HepG2 (cell line): Measurements from ENCODE around the gene STIM2. TPM values are rescaled to one million over a fixed set of nuclear protein-coding genes. Genes with fewer than 3 reads are reported as not detected.

Experiments used
- CENPX ChIP-seq: sonication (generic); formaldehyde crosslinking; IDR thresholded peaks from 2 replicates; pipeline ENCODE4 v1.9.0; 2021; ENCODE audit warnings: mild to moderate bottlenecking, missing genetic modification reagents, moderate library complexity
- DPF2 ChIP-seq: sonication (generic); formaldehyde crosslinking; IDR thresholded peaks from 2 replicates; pipeline ENCODE4 v1.4.0; 2020; ENCODE audit warnings: mild to moderate bottlenecking, low read depth, missing genetic modification reagents, borderline replicate concordance
- ELF1 ChIP-seq: sonication (generic); formaldehyde crosslinking; IDR thresholded peaks from 2 replicates; pipeline ENCODE4 v1.4.0; 2020; ENCODE audit warnings: missing genetic modification reagents
- GLI4 ChIP-seq: sonication (generic); formaldehyde crosslinking; IDR thresholded peaks from 2 replicates; pipeline ENCODE4 v1.5.1; 2020; ENCODE audit warnings: missing genetic modification reagents, mild to moderate bottlenecking, moderate library complexity, borderline replicate concordance
- HNF4G ChIP-seq, 2 experiments: sonication (generic) in 1 of 2; formaldehyde crosslinking in 1 of 2; IDR thresholded peaks; 2 replicates each; pipeline versions ENCODE4 v1.4.0 to v1.6.1; 2011 to 2020; ENCODE audit warnings: borderline replicate concordance in 2 of 2, low read depth in 2 of 2, mild to moderate bottlenecking in 2 of 2, low read length in 1 of 2, missing genetic modification reagents in 1 of 2, moderate library complexity in 1 of 2
- HNRNPH1 ChIP-seq: fragments of 200-400 bp; formaldehyde crosslinking; optimal IDR thresholded peaks from 2 replicates; pipeline ENCODE3; 2017; ENCODE audit warnings: mild to moderate bottlenecking, low read depth, low read length
- LCORL ChIP-seq, 2 experiments: fragments of 450-650 bp in 1 of 2; sonication (generic) in 1 of 2; formaldehyde crosslinking in 1 of 2; IDR thresholded peaks; 2 replicates each; pipeline versions ENCODE4 v1.5.0 to v1.6.1; 2017 to 2020; ENCODE audit warnings: antibody characterized with exemption in 1 of 2, missing genetic modification reagents in 1 of 2
- MEIS1 ChIP-seq: sonication (generic); formaldehyde crosslinking; IDR thresholded peaks from 2 replicates; pipeline ENCODE4 v1.9.0; 2021; ENCODE audit warnings: mild to moderate bottlenecking, missing genetic modification reagents, moderate library complexity, borderline replicate concordance
- NR2F1 ChIP-seq, 2 experiments: fragments of 450-650 bp in 1 of 2; formaldehyde crosslinking in 1 of 2; IDR thresholded peaks; 2 replicates each; pipeline versions ENCODE4 v1.5.0 to v1.6.1; 2016 to 2020; ENCODE audit warnings: mild to moderate bottlenecking in 1 of 2, missing compliant biosample characterization in 1 of 2, missing genetic modification reagents in 1 of 2, moderate library complexity in 1 of 2
- NR2F6 ChIP-seq, 2 experiments: IDR thresholded peaks; 2 replicates each; pipeline ENCODE4 v1.6.1; 2016; ENCODE audit warnings: antibody characterized with exemption in 1 of 2, mild to moderate bottlenecking in 1 of 2
- REPIN1 ChIP-seq: sonication (generic); formaldehyde crosslinking; IDR thresholded peaks from 2 replicates; pipeline ENCODE4 v1.8.0; 2022; ENCODE audit warnings: missing genetic modification reagents, low read depth, mild to moderate bottlenecking, borderline replicate concordance
- ZNF12 ChIP-seq: sonication (generic); formaldehyde crosslinking; IDR thresholded peaks from 2 replicates; pipeline ENCODE4 v1.5.0; 2020; ENCODE audit warnings: missing genetic modification reagents
- ZNF563 ChIP-seq: sonication (generic); formaldehyde crosslinking; IDR thresholded peaks from 2 replicates; pipeline ENCODE4 v1.8.0; 2022; ENCODE audit warnings: mild to moderate bottlenecking, moderate library complexity, missing genetic modification reagents
- ZNF567 ChIP-seq: sonication (generic); formaldehyde crosslinking; IDR thresholded peaks from 2 replicates; pipeline ENCODE4 v1.8.1; 2023; ENCODE audit warnings: mild to moderate bottlenecking, missing genetic modification reagents, borderline replicate concordance
- ZNF747 ChIP-seq: sonication (generic); formaldehyde crosslinking; IDR thresholded peaks from 2 replicates; pipeline ENCODE4 v1.8.1; 2023; ENCODE audit warnings: missing genetic modification reagents, mild to moderate bottlenecking, borderline replicate concordance
- ZNF749 ChIP-seq: sonication (generic); formaldehyde crosslinking; IDR thresholded peaks from 2 replicates; pipeline ENCODE4 v1.8.0; 2022; ENCODE audit warnings: mild to moderate bottlenecking, missing genetic modification reagents, moderate library complexity, borderline replicate concordance
- ZNF879 ChIP-seq: sonication (generic); formaldehyde crosslinking; IDR thresholded peaks from 2 replicates; pipeline ENCODE4 v1.8.1; 2023; ENCODE audit warnings: missing genetic modification reagents
- polyA plus RNA-seq, 8 experiments: library from polyadenylated mRNA; depleted of rRNA in 3 of 8; stranded (reverse) in 7 of 8; unstranded in 1 of 8; fragments of >200 nt; fragmentation: Illumina TruSeq in 4 of 8; extraction: Trizol in 4 of 8; gene quantifications; 2 replicates each; pipeline versions ENCODE4 v1.2.1 to v1.2.3, GENCODE V29; 2011 to 2016; ENCODE audit warnings: low read depth in 4 of 8, missing spikeins in 1 of 8, mixed read lengths in 1 of 8; ENCODE audit not compliant: insufficient read depth in 1 of 8
- total RNA-seq, 5 experiments: library from RNA; depleted of rRNA; stranded (reverse); fragments of >200 nt; fragmentation: Illumina TruSeq; extraction: Trizol; gene quantifications; 2 replicates each; pipeline ENCODE4 v1.2.3, GENCODE V29; 2016; ENCODE audit warnings: low read depth in 1 of 5
- TF ChIP-seq, protein P1 (sequence below): sonication (generic); formaldehyde crosslinking; IDR thresholded peaks from 2 replicates; pipeline ENCODE4 v1.4.0; 2020; ENCODE audit warnings: missing genetic modification reagents, low read depth, mild to moderate bottlenecking, borderline replicate concordance
- TF ChIP-seq, protein P2 (sequence below): sonication (generic); formaldehyde crosslinking; IDR thresholded peaks from 2 replicates; pipeline ENCODE4 v1.4.0; 2020; ENCODE audit warnings: mild to moderate bottlenecking, missing genetic modification reagents
- TF ChIP-seq, protein P3 (sequence below): sonication (generic); formaldehyde crosslinking; IDR thresholded peaks from 2 replicates; pipeline ENCODE4 v1.4.0; 2020; ENCODE audit warnings: missing genetic modification reagents, borderline replicate concordance

The STIM2 gene
- total and polyA plus RNA-seq, 2 of the 13 experiments (the other 11 are each of a cell fraction or from before 2014, with no cell fraction given), result 19.3 to 19.4 TPM

DNA sequence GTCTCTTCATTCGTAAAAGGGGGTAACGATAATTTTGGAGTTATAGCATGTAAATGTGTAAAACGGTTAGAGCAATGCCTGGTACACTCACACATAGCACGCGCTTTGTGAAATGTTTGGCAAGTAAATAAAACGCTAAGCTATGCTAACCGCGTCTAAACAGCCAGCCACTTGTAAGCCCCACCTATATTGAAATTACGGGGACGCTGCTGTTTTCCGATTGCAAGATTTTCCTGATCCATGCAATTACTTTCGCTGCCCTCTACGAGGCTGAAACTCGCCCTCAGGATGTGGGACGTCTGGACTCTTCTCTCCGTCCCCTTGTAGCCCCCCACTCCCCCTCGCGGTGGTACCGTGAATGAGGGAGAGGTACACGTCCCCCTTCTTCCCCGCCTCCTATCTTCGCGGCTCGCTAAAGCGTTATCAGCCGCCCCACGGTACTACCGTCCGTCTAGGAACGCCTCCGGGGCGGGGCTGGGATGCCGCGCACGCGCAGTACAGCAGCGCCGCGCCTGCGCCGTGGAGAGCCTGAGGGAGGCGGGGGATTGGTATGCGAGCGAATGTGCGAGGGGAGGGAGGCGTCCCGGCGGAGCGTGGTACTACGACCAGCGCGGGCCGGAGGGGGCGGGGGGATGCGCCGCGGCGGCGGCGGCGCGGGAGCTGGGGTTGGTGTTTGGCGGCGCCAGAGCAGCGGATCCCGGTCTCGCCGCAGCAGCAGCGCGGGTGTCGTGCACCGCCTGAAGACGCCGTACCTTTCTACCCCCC, at the start of gene STIM2 (continued):
- no peak for TF ChIP-seq DPF2 (CRISPR knock-in tag)
- no peak for TF ChIP-seq GLI4 (CRISPR knock-in tag)
- TF ChIP-seq MEIS1 (CRISPR knock-in tag), result no peak
- TF ChIP-seq ELF1 (CRISPR knock-in tag), result no peak
- TF ChIP-seq, protein P1, sequence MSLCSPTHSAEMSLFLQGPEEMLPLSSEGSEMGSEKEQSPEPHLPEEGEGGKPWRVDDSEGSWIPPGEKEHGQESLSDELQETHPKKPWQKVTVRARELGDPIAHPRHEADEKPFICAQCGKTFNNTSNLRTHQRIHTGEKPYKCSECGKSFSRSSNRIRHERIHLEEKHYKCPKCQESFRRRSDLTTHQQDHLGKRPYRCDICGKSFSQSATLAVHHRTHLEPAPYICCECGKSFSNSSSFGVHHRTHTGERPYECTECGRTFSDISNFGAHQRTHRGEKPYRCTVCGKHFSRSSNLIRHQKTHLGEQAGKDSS (CRISPR knock-in tag), result peak; percentile 77; the same call in 1 of the 2 replicates
- 0 out of 2 replicates have a peak, but pooled peaks have one; percentile 56 for TF ChIP-seq ZNF567 (CRISPR knock-in tag)
- TF ChIP-seq ZNF879 (CRISPR knock-in tag), result no peak
- no peak for TF ChIP-seq NR2F6 (IDR thresholded peaks at IDR 0.05)
- no peak for TF ChIP-seq NR2F6 (CRISPR knock-in tag; IDR thresholded peaks at IDR 0.05)
- no peak for TF ChIP-seq LCORL (IDR thresholded peaks at IDR 0.05)
- peak; percentile 69; the same call in 1 of the 2 replicates for TF ChIP-seq LCORL (CRISPR knock-in tag; IDR thresholded peaks at IDR 0.05)
- no peak for TF ChIP-seq HNRNPH1
- TF ChIP-seq ZNF12 (CRISPR knock-in tag), result no peak
- no peak for TF ChIP-seq NR2F1 (CRISPR knock-in tag; IDR thresholded peaks at IDR 0.05)
- no peak for TF ChIP-seq ZNF563
- TF ChIP-seq ZNF749, result peak; percentile 52; the same call in 1 of the 2 replicates
- TF ChIP-seq, protein P2, sequence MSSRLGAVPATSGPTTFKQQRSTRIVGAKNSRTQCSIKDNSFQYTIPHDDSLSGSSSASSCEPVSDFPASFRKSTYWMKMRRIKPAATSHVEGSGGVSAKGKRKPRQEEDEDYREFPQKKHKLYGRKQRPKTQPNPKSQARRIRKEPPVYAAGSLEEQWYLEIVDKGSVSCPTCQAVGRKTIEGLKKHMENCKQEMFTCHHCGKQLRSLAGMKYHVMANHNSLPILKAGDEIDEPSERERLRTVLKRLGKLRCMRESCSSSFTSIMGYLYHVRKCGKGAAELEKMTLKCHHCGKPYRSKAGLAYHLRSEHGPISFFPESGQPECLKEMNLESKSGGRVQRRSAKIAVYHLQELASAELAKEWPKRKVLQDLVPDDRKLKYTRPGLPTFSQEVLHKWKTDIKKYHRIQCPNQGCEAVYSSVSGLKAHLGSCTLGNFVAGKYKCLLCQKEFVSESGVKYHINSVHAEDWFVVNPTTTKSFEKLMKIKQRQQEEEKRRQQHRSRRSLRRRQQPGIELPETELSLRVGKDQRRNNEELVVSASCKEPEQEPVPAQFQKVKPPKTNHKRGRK (CRISPR knock-in tag), result no peak
- peak; percentile 45; the same call in 1 of the 2 replicates for TF ChIP-seq ZNF747 (CRISPR knock-in tag)
- no peak for TF ChIP-seq CENPX (CRISPR knock-in tag)
- TF ChIP-seq REPIN1 (CRISPR knock-in tag), result peak; percentile 70; the same call in 1 of the 2 replicates
- TF ChIP-seq, protein P3, sequence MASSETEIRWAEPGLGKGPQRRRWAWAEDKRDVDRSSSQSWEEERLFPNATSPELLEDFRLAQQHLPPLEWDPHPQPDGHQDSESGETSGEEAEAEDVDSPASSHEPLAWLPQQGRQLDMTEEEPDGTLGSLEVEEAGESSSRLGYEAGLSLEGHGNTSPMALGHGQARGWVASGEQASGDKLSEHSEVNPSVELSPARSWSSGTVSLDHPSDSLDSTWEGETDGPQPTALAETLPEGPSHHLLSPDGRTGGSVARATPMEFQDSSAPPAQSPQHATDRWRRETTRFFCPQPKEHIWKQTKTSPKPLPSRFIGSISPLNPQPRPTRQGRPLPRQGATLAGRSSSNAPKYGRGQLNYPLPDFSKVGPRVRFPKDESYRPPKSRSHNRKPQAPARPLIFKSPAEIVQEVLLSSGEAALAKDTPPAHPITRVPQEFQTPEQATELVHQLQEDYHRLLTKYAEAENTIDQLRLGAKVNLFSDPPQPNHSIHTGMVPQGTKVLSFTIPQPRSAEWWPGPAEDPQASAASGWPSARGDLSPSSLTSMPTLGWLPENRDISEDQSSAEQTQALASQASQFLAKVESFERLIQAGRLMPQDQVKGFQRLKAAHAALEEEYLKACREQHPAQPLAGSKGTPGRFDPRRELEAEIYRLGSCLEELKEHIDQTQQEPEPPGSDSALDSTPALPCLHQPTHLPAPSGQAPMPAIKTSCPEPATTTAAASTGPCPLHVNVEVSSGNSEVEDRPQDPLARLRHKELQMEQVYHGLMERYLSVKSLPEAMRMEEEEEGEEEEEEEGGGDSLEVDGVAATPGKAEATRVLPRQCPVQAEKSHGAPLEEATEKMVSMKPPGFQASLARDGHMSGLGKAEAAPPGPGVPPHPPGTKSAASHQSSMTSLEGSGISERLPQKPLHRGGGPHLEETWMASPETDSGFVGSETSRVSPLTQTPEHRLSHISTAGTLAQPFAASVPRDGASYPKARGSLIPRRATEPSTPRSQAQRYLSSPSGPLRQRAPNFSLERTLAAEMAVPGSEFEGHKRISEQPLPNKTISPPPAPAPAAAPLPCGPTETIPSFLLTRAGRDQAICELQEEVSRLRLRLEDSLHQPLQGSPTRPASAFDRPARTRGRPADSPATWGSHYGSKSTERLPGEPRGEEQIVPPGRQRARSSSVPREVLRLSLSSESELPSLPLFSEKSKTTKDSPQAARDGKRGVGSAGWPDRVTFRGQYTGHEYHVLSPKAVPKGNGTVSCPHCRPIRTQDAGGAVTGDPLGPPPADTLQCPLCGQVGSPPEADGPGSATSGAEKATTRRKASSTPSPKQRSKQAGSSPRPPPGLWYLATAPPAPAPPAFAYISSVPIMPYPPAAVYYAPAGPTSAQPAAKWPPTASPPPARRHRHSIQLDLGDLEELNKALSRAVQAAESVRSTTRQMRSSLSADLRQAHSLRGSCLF (CRISPR knock-in tag), result no peak
- TF ChIP-seq HNF4G (IDR thresholded peaks at IDR 0.05; ENCODE audit: borderline replicate concordance, low read depth, low read length), result no peak
- TF ChIP-seq HNF4G (CRISPR knock-in tag; IDR thresholded peaks at IDR 0.05; ENCODE audit: borderline replicate concordance, low read depth), result no peak
